T-helper 1 cell (primary cell): Measurements from ENCODE around the gene SYT14.
"Not testable (repeated sequence)": the region's sequence is repeated elsewhere in the genome, so short reads cannot be mapped to it uniquely, and the experiment has no call there.

Experiments used
- DNase-seq, 5 donors: peaks; one replicate each; pipeline ENCODE4 v3.0.0-alpha.2; 2012 to 2020

Gene SYT14

DNA sequence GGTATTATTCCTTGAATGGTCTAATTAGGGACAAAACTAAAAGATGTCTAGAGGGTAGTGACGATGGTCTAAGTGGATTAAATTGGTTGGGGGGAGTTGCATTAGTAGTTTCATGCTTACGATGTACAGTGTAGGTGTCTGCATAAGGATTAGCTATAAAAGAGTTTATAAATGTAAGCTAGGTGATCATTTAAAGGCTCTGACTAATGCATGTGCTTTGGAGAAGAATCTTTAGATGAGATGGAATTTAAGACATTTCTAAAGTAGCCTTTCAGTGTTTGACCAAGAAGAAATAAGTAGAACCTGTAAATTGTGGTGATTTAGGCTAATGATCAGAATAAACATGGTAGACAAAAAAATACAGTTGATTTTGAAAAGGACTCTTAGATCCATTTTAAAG is 7.4 kb downstream of the SYT14 start:
- DNase-seq: no peak

DNA sequence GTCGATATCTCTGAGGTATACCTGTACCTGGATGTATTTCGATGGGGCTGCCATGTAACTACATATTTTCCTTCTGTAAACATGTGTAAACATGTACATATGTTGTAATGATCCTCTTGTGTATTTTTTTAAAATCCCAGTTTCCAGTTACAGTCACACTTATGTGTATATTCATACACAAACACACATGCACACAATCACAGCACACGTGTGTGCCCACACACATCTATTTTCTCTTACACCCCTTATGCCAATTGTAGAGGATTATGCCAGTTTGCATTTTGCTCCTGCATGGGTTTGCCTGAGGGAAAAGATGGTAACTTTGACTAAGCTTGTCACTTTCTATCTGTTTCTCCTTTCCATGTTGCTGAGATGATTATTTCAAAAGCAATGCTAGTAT is 10.1 kb downstream of the SYT14 start:
- DNase-seq: no peak

DNA sequence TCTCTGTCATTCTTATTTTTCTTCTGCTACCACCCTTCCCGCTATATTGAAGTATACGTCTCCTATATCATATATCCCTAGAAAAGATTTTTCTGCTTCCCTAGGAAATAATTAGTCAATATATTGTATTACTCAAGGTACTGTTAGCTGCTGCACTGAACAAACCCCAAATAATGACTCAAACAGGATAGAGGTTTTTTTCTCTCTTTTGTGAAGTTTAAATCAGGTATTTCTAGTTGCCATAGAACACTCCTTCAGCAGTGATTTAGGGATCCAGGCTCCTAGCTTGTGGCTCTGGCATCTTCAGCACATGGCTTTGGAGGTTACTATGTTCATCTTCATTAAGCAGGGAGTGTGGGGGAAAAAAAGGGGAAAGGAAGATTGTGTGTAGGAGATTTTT is 18.1 kb downstream of the SYT14 start:
- DNase-seq: no peak

DNA sequence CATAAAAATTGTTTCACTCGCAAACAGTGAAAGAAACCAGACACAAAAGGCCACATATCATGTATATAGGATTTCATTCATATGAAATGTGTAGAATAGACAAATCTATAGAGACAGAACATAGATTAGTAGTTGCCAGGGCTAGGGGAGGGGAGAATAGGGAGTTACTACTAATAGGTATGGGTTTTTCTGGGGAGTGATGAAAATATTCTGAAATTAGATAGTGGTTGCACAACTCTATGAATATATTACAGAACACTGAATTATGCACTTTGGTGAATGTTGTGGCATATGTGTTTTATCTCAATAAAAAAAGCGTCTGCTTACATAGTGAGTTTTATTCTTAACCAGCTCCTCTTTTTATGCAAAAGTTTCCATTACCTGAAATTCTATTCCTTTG is 21.6 kb downstream of the SYT14 start:
- DNase-seq: no peak

DNA sequence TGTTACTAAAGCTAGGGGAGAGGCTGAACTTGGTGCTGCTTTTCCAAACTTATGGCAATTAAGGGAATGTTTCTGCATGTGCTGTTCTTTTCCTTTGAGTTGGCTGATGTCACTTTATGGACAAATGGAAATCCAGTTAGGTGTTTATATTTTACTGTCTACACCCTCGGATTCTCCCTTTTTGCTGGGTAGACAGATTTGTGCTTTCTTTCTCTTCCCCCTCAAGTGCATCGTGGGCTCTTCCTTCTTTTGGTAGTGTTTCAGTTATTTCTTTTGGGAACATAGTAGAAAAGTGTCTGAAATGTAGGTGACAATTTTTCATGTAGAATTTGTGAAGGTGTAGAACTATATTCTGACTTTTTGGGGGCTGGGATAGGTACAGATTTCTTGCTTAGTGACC is 22.9 kb downstream of the SYT14 start:
- no peak for DNase-seq

DNA sequence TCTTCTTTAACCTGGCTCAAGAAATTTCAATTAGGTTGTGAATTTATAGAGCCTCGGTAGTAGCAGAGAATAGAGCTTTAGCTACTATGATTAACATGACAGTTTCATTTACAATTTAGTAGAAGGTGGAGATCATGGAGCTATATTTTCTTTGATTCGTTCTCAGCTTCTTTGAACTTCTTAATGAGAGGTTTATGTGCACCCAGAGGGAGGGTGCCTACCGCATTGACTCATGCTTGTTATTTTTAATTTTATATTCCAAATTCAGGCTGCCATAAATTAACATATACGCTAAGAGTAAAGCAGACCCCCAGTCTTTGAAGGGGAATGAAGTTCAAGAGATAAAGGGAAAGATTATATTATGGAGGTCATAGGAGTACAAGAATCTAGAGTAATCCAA is 24.4 kb downstream of the SYT14 start:
- DNase-seq: no peak

DNA sequence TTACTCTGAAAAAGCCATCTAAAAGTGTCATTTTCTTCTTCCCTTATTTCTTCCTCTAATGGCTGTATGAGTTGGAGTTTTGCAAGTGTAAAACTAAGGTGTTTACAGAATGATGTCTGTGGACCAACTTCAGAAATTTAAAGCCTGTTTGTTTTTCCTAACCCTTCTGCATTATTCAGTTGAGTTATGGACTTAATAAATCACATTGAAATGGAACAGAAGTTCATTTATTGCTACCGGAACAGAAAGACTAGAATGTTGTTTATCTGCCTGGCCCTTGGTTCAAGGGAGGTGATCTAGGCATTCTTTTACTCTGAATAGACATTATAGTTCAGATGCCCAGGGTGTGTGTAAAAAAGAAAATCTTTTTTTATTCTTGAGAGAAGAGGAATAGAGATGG is 24.8 kb downstream of the SYT14 start:
- DNase-seq: no peak

DNA sequence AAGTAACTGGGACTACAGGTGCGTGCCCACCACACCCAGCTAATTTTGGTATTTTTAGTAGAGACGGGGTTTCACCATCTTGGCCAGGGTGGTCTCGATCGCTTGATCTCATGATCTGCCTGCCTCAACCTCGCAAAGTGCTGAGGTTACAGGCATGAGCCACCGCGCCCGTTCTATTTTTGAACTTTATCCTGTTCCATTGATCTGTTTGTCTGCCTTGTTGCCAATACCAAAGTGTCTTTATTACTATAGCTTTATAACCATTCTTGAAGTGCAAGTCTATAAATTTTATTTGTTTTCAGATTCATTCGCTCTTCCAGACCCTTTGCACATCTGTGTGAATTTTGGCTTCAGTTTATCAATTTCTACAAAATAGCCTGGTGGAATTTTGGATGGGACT is 28.0 kb downstream of the SYT14 start:
- DNase-seq: no peak

DNA sequence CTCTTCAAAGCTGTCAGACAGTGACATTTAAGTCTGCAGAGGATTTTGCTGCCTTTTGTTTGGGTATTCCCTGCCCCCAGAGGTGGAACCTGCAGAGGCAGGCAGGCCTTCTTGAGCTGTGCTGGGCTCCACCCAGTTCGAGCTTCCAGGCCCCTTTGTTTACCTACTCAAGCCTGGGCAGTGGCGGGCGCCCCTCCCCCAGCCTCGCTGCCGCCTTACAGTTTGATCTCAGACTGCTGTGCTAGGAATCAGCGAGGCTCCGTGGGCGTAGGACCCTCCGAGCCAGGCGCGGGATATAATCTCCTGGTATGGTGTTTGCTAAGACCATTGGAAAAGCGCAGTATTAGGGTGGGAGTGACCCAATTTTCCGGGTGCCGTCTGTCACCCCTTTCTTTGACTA is 40.7 kb downstream of the SYT14 start:
- not testable (repeated sequence) for DNase-seq

DNA sequence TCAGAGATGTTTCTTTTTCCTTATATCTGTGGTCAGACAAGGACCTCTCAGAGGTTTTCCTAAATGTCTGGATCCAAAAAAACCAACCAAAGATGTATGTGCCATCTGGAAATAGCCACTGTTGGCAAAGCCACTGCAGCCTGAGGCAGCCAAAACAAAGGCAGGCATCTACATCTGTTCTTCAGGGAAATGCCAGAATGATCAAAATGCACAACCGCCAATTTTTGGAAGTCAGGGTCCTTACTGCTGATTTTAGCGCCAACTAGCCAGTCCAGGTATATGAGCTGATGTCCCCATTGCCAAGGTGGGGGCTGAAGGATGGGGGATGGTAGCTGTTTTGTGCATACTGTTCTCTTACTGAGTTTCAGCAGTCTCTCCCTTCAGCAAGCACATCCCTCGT is 45.9 kb downstream of the SYT14 start:
- DNase-seq: no peak

DNA sequence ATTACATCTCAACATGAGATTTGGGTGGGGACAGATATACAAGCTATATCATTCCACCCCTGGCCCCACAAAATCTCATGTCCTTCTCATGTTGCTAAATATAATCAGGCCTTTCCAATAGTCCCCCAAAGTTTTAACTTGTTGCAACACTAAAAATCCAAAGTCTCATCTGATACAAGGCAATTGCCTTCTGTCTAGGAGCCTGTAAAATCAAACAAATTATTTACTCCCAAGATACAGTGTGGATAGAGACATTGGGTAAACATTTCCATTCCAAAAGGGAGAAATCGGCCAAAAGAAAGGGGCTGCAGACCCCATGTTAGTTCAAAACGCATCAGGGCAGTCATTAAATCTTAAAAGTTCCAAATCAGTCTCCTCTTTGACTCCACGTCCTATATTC is 47.0 kb downstream of the SYT14 start:
- DNase-seq: no peak

DNA sequence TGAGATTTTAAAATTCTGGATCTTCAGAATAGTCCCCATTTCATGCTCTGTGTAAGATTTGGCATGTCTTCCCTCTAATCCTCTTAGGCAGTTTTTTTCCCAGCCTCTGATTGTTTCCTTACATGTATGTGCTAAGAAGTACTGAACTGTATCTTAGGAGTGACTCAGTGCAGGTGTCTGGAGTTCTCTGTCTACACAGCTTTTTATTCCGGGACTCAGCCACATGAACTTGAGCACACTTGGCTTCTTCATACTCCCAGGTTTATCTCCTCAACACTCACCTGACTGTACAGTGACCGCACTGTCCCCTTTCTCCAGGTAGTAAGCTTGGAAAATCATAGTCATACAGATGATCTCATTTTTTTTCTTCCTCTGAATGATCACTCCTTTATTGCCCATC is 50.7 kb downstream of the SYT14 start:
- no peak for DNase-seq

DNA sequence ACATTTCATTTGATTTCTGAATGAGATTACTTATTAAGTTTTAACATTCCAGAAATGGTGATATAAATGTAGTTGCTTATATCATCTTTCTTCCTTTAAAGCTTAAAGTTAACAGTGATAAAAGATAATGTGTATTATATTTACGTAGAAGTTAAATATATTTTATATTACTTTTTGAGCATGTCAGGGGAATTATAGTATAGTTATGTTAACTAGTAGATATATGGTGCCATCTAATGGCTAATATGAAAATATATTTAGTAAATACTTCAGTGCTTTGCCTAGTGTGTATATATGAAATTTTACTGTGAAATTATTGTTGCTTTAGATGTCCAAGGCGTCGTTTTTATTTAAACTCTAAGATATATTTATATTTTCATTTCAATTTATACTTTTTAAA is 51.5 kb downstream of the SYT14 start:
- no peak for DNase-seq

DNA sequence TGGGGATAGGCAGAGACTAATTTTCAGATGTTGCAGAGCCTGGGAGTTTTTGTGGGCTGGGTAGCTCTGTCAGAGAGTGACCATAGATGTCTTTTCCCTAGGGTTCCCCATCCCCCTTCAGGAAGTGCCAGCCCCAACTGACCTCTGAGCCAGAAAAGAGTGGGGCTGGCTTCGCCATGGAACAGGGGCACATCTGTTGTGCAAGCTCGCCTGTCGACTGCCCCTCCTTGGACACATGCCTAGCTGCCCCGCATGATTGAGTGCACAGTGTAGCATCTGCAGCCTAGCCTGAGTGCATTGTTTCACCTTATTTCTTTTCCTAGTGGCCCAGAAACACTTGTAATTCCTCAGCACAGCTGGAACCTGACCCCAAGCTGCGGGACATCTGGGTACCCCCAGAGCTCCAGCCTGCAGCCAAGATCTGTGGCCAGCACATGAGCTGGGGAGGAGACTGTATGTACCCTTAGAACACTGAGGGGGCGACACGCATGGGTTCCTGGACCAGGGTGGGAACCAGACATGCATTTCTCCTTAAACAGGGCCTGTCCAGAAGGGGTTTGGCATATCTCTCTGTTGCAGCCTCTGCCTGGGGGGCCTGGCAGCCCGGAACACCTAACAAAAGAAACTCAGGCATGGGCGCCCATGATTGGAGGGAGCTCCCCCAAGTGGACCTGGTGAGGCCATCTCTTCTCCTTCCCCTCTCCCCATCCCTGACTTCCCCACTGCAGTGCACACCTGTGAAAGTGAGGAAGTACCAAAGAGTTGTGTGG is 55.2 kb downstream of the SYT14 start:
- DNase-seq: no peak

DNA sequence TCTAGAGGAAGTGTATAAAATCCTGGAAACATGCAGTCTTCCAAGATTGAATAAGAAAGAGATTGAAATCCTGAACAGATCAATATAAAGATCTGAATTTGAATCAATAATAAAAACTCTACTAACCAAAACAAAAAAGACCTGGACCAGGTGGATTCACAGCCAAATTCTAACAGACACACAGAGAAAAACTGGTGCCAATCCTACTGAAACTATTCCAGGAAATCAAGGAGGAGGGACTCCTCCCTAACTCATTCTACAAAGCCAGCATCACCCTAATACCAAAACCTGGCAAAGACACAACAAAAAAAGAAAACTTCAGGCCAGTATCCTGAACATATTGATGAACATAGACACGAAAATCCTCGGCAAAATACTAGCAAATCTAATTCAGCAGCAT is 58.3 kb downstream of the SYT14 start:
- no peak for DNase-seq

DNA sequence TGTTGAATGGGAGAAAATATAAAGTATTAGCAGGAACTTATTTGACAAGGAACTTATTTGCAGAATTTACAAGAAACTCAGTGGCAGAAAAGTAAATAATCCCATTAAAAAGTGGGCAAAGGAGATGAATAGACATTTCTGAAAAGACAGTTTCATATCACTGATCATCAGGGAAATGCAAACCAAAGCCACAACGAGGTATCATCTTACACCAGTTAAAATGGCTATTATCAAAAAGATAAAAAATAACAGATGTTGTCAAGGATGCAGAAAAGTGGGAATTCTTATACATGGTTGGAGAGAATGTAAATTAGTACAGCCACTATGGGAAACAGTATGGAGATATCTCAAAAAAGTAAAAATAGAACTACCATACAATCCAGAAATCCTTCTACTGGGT is 61.0 kb downstream of the SYT14 start:
- DNase-seq: no peak

DNA sequence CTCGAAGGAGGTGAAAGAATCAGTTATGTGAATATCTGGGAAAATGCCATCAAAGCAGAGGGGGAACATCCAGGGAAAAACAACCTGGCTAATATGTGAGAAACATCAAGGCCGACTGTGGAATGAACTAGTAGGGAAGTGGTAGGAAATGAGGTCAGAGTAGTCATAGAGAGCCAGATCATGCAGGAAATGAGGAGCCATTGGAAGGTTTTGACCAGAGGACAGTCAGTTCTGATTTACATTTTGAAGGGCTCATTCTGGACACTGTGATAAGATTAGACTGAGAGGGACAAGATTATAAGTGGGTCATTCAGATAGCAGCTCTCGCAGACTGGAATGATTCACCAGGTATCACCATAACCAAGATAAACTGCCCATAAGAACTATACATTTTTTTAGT is 63.7 kb downstream of the SYT14 start:
- DNase-seq: no peak

DNA sequence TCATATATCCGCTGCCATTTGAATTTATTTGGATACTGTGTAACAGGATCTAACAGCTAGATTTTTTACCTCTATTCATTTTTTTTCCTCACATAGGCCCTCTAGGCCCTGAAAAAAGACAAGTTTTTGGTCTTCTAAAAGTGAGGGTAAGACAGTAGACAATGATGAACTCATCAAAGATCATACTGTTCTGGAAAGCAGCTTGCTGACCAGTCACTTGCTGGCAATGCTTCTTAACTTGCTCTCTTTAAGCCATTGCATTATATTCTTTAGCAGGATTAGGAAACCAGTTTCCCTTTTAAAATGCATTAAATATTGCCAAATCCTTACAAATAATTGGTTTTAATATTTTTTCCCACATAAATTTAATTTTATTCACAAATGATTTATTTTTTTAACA is 65.5 kb downstream of the SYT14 start:
- no peak for DNase-seq

DNA sequence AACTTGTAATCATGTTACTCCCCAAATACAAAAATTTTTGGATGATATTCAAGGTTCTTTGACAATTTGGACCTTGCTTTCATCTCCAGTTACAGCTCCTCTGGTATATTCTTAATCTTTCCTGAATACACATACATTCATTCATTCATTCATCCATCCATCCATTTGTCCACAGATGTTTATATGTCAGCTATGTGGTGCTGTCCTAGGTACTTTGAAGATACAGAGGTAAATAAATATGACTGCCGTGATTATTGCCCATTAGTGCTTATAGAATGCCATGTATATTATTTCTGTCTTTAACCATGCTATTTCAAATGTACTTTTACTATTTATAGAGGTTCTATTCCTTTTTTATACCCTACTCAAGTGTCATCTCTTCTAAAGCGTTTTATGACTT is 72.1 kb downstream of the SYT14 start:
- no peak for DNase-seq

DNA sequence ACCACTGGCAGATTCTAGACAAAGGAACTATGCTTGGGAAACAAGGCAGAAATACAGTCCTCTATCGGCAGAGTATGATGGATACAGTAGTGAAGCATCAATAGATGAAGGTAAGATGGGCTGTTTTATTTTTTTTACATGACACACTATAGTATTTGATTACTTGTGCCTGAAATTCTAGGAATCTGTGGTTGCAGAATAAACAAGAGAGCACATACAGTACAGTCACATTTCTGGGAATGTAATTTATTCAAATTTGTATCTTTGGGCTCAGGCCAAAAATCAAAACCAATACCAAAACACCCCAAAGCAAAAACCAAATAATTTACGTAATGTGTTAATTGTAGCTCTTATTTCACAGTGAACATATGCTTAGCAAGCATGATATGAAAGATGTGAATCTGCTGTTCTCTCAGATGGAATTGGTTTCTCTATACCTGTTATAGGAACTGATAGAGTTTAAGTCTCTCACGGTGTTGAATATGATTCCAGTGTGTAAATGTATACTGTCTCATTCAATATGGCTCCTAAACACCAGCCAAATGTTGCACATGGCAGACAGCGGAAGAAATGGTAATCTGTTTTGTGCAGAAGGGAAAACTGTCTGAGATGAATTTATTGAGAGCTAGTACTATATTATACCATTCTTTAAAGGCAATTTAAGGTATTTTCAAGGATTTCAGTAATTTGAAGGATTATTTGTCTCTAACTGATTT is 83.3 kb downstream of the SYT14 start:
- no peak for DNase-seq

DNA sequence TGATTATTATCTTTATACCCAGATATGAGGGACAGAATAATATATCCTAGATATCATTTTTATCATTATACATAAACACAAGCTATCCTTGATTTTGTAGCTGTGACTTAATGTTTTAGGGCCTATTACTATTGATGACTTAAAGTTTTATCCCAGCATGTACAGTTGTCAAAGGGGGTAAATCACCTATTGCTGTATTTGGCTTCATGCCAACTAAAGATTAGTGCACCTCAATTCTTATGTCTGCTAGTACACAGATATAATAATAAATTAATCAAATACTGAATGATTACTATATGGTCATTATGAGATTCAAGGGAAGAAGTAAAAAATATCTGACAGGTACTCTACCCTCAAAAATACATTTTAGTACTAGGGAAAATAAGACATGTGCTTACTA is 84.0 kb downstream of the SYT14 start:
- no peak for DNase-seq

DNA sequence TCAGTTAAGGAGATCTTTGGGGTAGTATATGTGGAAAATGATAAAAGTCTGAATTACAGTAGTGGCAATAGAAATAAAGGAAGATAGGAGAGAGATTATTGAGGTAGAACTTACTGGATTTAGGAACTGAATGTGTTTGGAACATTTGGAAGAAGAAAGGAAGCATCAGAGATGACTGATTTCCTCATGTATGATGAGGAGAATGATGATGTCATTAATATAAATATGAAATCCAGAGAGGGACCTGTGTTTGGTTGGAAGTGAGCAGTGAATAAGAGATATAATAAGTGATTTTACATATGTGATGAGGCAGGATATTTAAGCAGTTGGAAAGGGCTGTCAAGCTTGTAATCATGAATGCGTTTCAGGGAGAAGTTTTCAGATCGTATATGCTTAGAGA is 86.3 kb downstream of the SYT14 start:
- DNase-seq: no peak

DNA sequence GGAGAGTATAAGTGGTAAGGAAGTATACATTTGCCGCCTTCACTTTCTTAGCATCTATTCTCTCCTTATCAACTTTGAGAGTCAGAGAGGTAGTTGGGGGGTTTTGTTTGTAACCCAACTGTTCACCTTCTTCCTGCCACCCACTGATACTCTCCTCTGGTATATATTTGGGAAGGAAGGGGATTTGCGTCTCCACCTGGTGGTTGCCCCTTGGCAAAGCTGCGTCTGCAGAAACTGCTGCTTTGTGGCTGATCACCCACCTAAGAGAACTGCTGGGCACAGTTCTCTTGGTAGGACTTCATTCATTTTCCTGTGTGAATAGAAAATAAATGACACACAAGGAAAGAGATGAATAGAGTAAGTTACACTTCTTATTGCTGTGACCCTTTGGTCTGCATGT is 87.0 kb downstream of the SYT14 start:
- no peak for DNase-seq

DNA sequence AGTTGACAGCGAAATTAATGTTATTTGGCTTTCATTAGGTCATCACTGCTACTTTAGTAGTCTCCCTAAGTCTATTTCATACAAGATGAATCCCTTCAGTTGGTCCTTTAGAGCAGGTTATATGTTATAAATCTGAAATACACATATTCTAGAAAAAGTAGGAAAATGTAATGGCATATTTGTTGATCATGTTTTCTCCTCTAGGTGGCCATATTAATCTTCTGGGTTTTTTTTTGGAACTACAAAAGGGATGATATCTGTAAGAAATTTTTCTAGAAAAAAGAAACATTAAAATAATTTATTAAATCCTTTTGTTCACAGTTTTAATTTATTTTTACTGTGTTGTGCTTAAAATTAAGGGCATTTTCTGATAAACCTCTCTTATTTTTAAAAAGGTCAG is 87.9 kb downstream of the SYT14 start:
- DNase-seq: no peak

DNA sequence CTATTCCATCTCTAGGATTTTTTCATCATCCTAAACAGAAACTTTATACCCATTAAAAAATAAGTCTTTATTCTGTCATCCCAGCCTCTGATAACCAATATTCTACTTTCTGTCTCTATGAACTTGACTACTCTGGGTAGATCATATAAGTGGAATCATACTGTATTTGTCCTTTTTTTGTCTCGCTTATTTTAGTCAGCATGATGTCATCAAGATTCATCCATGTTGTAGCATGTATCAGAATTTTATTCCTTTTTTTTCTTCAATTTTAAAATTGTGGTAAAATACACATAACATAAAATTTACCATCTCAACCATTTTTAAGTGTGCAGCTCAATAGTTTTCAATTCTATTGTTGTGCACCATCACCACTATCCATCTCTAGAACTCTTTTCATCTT is 90.0 kb downstream of the SYT14 start:
- DNase-seq: no peak
